Right lobe of liver (tissue), 4 donors: Measurements from ENCODE around the gene FOXP4.

ENCODE experiments used
- CTCF ChIP-seq, 4 donors: fragments of 200-600 bp in 3 of 4; fragments of 450-650 bp in 1 of 4; IDR thresholded peaks; one replicate each; pipeline versions ENCODE4 v1.5.1 to v1.8.0; 2016 to 2022; ENCODE audit warnings: antibody characterized with exemption in 4 of 4, mild to moderate bottlenecking in 2 of 4
- POLR2A ChIP-seq: fragments of 450-650 bp; IDR thresholded peaks from one replicate; pipeline ENCODE4 v1.6.1; 2017; ENCODE audit warnings: antibody characterized with exemption, mild to moderate bottlenecking
- donor health status: DM: no; HTN: no; CAD: no.
- donor health status: DM: no; HTN: no; CAD: no.
- donor health status: DM: no; HTN: yes; CAD: no.

- no peak for TF ChIP-seq CTCF (IDR thresholded peaks at IDR 0.05)
- TF ChIP-seq POLR2A: no peak
These were observed 90.6 kb downstream of the FOXP4 start for GRCh38 chr6:41636833-41637193.
